ENCODE data around the gene CXXC5. TPM values are rescaled to one million over a fixed set of nuclear protein-coding genes. Genes with fewer than 3 reads are reported as not detected.

The CXXC5 gene
- polyA plus RNA-seq, 1 of the 3 experiments (the other 2 are of a cell fraction), result 47.4 TPM

DNA sequence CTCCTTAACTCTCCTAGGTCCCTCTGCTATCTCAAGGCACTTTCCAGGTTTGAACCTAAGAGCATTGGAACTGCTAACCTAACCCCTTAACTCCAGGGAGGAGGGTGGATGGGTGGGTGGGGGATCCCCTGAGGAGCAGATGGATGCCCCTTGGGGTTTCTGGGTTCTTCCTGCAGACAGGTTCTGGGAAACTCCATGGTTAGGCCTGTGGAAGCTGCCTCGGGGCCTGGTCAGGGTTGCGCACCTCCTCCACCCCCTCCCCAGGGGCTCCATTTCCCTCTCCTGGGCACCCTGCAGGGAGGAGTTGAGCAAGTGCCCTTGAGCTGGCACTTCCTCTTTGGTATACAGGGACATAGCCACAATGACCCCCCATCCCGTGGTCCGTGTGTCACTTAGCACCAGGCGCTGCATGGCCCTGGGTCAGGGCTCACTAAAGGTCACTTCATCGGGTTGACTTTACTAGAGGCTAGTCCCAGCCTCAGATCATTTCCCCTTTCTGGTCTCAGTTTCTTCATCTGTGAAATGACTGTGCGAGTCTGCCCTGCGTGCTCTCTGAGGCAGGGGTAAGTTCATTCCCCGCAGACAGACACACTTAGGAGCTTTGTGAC lies 16.0 kb downstream of the CXXC5 start:
- Histone ChIP-seq H3K9me3 (no peaks in the 10 kb centered on the region), H3K4me3 (ENCODE audit: low read depth in 2 of 2, low read length in 1 of 2) (no peak overlapping the region), H3F3A (replicated peaks; ENCODE audit: insufficient read depth) (peaks cover 43% of the 10 kb centered on the region), H2AFZ (ENCODE audit: low read depth) (no peak overlapping the region), H3K9me2 (no peaks in the 10 kb centered on the region), H3K9ac (no peak overlapping the region), H3K4me2 (no peak overlapping the region), H3K27ac (ENCODE audit: low read depth in 2 of 2, low read length in 1 of 2) (peak overlapping the region in 1 of 2 experiments; percentile 99; a peak in 2 of 4 replicates), H3K27me3 (ENCODE audit: insufficient read depth) (no peaks in the 10 kb centered on the region), H4K20me1 (ENCODE audit: insufficient read depth) (peaks cover 42% of the 10 kb centered on the region), H3K79me2 (ENCODE audit: insufficient read depth) (peaks cover 97% of the 10 kb centered on the region), H3K36me3 (replicated peaks in 1 of 2; ENCODE audit: control insufficient read depth in 1 of 2, insufficient read depth in 2 of 2, low read length in 1 of 2) (peaks cover 0 to 5% of the 10 kb centered on the region in 2 experiments), H3K4me1 (ENCODE audit: control insufficient read depth in 1 of 2, insufficient read depth in 2 of 2, low read depth in 1 of 2, low read length in 1 of 2) (peaks cover 68 to 97% of the 10 kb centered on the region in 2 experiments)
- CTCF ChIA-PET, result interaction anchor here (0.5 to 20.6 kb wide), 8 partner anchors 13 to 103 kb away, joined by 3 to 204 read pairs (median 6); no protein-coding TSS in a partner anchor
- POLR2A ChIA-PET, result interaction anchor here (5.3 kb wide), 1 partner anchor 13 kb away, joined by 34 read pairs; no protein-coding TSS in a partner anchor
- 97% methylated on average over 4 of the region's 9 CpGs for WGBS (ENCODE audit: low lambda C conversion rate)
- no peak for DNase-seq
- TF ChIP-seq EZH2phosphoT487 (IDR thresholded peaks at IDR 0.05; ENCODE audit: borderline replicate concordance, low read depth) (no peak), POLR2AphosphoS5 (IDR thresholded peaks at IDR 0.05; ENCODE audit: low read depth, low read length) (no peak), RXRA (IDR thresholded peaks at IDR 0.05; ENCODE audit: borderline replicate concordance, low read depth) (no peak), RFX5 (IDR thresholded peaks at IDR 0.05; ENCODE audit: low read length) (no peak), GABPA (IDR thresholded peaks at IDR 0.05; ENCODE audit: low read depth) (no peak), CHD2 (IDR thresholded peaks at IDR 0.05; ENCODE audit: low read length, partially characterized antibody) (no peak), TAF1 (IDR thresholded peaks at IDR 0.05; ENCODE audit: borderline replicate concordance, low read depth, low read length) (no peak)
- TF ChIP-seq, protein P1, sequence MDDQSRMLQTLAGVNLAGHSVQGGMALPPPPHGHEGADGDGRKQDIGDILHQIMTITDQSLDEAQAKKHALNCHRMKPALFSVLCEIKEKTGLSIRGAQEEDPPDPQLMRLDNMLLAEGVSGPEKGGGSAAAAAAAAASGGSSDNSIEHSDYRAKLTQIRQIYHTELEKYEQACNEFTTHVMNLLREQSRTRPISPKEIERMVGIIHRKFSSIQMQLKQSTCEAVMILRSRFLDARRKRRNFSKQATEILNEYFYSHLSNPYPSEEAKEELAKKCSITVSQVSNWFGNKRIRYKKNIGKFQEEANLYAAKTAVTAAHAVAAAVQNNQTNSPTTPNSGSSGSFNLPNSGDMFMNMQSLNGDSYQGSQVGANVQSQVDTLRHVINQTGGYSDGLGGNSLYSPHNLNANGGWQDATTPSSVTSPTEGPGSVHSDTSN (IDR thresholded peaks at IDR 0.05), result no peak

DNA sequence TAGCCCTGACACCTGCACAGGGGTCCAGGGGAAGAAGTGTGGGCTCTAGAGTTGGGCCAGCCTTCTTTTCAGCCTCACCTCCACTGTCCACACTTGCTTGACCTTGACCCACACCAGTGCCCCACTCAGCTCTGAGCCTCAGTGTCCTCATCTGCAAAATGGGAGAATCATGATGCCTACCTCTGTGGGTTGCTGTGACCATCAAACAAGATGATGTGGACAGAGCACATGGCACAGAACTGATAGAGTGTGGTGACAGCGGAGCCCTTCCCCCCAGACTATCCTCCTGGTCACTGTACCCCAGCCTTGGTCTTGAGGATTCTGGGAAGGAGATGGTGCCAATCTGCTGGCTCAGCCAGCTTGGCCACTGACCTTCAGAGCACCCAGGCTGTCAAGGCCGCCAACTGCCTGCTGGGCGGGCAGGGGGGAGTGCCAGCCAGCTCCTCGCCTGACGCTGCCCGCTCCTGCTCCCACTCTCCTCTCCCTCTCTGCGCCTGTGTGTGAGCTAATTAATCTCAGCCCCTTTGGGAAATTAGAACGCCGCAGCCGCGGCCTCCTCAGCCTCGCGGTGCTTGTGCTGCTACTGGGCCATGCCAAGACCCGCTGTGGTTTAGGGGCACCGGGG lies 16.7 kb downstream of the CXXC5 start:
- Histone ChIP-seq H3K9me2 (no peaks in the 10 kb centered on the region), H3K36me3 (replicated peaks in 1 of 2; ENCODE audit: control insufficient read depth in 1 of 2, insufficient read depth in 2 of 2, low read length in 1 of 2) (peaks cover 0 to 5% of the 10 kb centered on the region in 2 experiments), H3K9ac (no peak overlapping the region), H4K20me1 (ENCODE audit: insufficient read depth) (peaks cover 42% of the 10 kb centered on the region), H3F3A (replicated peaks; ENCODE audit: insufficient read depth) (peaks cover 37% of the 10 kb centered on the region), H3K79me2 (ENCODE audit: insufficient read depth) (peaks cover 97% of the 10 kb centered on the region), H3K4me3 (ENCODE audit: low read depth in 2 of 2, low read length in 1 of 2) (no peak overlapping the region), H3K27me3 (ENCODE audit: insufficient read depth) (no peaks in the 10 kb centered on the region), H3K4me2 (peak overlapping the region; percentile 10; the same call in 1 of the 2 replicates), H3K27ac (ENCODE audit: low read depth in 2 of 2, low read length in 1 of 2) (peak overlapping the region; percentile 92 to 99; a peak in 3 of 4 replicates), H3K4me1 (ENCODE audit: control insufficient read depth in 1 of 2, insufficient read depth in 2 of 2, low read depth in 1 of 2, low read length in 1 of 2) (peaks cover 68 to 97% of the 10 kb centered on the region in 2 experiments), H3K9me3 (no peaks in the 10 kb centered on the region), H2AFZ (ENCODE audit: low read depth) (no peak overlapping the region)
- 61% methylated on average over 5 of the region's 15 CpGs for WGBS (ENCODE audit: low lambda C conversion rate)
- DNase-seq, result peak; percentile 83
- ChIA-PET POLR2A (interaction anchor here (0.7 to 5.3 kb wide), 5 partner anchors 9 to 44 kb away, joined by 3 to 34 read pairs (median 4); partner anchors contain the start of gene CXXC5), CTCF (interaction anchor here (0.8 to 20.6 kb wide), 9 partner anchors 11 to 122 kb away, joined by 3 to 204 read pairs (median 6); no protein-coding TSS in a partner anchor)
- peak; percentile 70 for TF ChIP-seq MXI1 (IDR thresholded peaks at IDR 0.05; ENCODE audit: low read depth, low read length)
- no peak for TF ChIP-seq TAF1 (IDR thresholded peaks at IDR 0.05; ENCODE audit: borderline replicate concordance, low read depth, low read length)
- TF ChIP-seq, protein P2, sequence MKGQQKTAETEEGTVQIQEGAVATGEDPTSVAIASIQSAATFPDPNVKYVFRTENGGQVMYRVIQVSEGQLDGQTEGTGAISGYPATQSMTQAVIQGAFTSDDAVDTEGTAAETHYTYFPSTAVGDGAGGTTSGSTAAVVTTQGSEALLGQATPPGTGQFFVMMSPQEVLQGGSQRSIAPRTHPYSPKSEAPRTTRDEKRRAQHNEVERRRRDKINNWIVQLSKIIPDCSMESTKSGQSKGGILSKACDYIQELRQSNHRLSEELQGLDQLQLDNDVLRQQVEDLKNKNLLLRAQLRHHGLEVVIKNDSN (IDR thresholded peaks at IDR 0.05; ENCODE audit: borderline replicate concordance, low read depth), result no peak
- TF ChIP-seq YY1 (IDR thresholded peaks at IDR 0.05; ENCODE audit: low read depth), result no peak
- TF ChIP-seq NFIC (IDR thresholded peaks at IDR 0.05; ENCODE audit: borderline replicate concordance), result no peak
- no peak for TF ChIP-seq NRF1 (IDR thresholded peaks at IDR 0.05; ENCODE audit: low read depth, low read length)
- TF ChIP-seq, protein P3, sequence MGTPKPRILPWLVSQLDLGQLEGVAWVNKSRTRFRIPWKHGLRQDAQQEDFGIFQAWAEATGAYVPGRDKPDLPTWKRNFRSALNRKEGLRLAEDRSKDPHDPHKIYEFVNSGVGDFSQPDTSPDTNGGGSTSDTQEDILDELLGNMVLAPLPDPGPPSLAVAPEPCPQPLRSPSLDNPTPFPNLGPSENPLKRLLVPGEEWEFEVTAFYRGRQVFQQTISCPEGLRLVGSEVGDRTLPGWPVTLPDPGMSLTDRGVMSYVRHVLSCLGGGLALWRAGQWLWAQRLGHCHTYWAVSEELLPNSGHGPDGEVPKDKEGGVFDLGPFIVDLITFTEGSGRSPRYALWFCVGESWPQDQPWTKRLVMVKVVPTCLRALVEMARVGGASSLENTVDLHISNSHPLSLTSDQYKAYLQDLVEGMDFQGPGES (IDR thresholded peaks at IDR 0.05; ENCODE audit: low read depth, low read length), result no peak
- TF ChIP-seq GATA2 (CRISPR knock-in tag; IDR thresholded peaks at IDR 0.05), result no peak
- TF ChIP-seq EZH2phosphoT487 (IDR thresholded peaks at IDR 0.05; ENCODE audit: borderline replicate concordance, low read depth), result no peak
- TF ChIP-seq, protein P4, sequence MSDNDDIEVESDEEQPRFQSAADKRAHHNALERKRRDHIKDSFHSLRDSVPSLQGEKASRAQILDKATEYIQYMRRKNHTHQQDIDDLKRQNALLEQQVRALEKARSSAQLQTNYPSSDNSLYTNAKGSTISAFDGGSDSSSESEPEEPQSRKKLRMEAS (IDR thresholded peaks at IDR 0.05; ENCODE audit: low read depth), result no peak
- TF ChIP-seq CHD2 (IDR thresholded peaks at IDR 0.05; ENCODE audit: low read length, partially characterized antibody), result peak; percentile 51
- TF ChIP-seq, protein P5, sequence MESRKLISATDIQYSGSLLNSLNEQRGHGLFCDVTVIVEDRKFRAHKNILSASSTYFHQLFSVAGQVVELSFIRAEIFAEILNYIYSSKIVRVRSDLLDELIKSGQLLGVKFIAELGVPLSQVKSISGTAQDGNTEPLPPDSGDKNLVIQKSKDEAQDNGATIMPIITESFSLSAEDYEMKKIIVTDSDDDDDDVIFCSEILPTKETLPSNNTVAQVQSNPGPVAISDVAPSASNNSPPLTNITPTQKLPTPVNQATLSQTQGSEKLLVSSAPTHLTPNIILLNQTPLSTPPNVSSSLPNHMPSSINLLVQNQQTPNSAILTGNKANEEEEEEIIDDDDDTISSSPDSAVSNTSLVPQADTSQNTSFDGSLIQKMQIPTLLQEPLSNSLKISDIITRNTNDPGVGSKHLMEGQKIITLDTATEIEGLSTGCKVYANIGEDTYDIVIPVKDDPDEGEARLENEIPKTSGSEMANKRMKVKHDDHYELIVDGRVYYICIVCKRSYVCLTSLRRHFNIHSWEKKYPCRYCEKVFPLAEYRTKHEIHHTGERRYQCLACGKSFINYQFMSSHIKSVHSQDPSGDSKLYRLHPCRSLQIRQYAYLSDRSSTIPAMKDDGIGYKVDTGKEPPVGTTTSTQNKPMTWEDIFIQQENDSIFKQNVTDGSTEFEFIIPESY (IDR thresholded peaks at IDR 0.05; ENCODE audit: borderline replicate concordance, low read depth), result no peak
- TF ChIP-seq RXRA (IDR thresholded peaks at IDR 0.05; ENCODE audit: borderline replicate concordance, low read depth), result no peak
- no peak for TF ChIP-seq FOXJ3 (CRISPR knock-in tag; IDR thresholded peaks at IDR 0.05)
- TF ChIP-seq TEAD4 (IDR thresholded peaks at IDR 0.05; ENCODE audit: borderline replicate concordance, insufficient read depth), result no peak
- TF ChIP-seq RAD21 (IDR thresholded peaks at IDR 0.05; ENCODE audit: low read length), result no peak
